AG04449 (cell line): ENCODE measurements around the gene DDX25.

ENCODE experiments used
- CTCF ChIA-PET: fragments of 350-600 bp; formaldehyde crosslinking; extraction: SDS; loops from one replicate; lab custom pipeline; 2021; ENCODE audit warnings: antibody characterized with exemption; lab: Yijun Ruan, JAX
- POLR2A ChIA-PET: fragments of 400-600, 350-600 bp; formaldehyde crosslinking; extraction: SDS; loops from one replicate; lab custom pipeline; 2020; ENCODE audit warnings: antibody characterized with exemption, inconsistent platforms; lab: Yijun Ruan, JAX
- DNase-seq: peaks from one replicate; pipeline ENCODE4 v3.0.0-alpha.2; 2010; ENCODE audit warnings: low read depth, low spot score
- H3K4me3 ChIP-seq: 2 replicates; pipeline ENCODE4 v1.5.1; 2011; ENCODE audit warnings: low read depth, mild to moderate bottlenecking, control low read depth, low read length
- TF ChIP-seq, protein P1 (sequence below): IDR thresholded peaks from one replicate; pipeline ENCODE4 v1.5.1; 2011; ENCODE audit warnings: mild to moderate bottlenecking, moderate library complexity, low read length, control low read depth, inconsistent platforms; ENCODE audit not compliant: insufficient read depth; ENCODE audit errors: missing control alignments

The DDX25 gene

DNA sequence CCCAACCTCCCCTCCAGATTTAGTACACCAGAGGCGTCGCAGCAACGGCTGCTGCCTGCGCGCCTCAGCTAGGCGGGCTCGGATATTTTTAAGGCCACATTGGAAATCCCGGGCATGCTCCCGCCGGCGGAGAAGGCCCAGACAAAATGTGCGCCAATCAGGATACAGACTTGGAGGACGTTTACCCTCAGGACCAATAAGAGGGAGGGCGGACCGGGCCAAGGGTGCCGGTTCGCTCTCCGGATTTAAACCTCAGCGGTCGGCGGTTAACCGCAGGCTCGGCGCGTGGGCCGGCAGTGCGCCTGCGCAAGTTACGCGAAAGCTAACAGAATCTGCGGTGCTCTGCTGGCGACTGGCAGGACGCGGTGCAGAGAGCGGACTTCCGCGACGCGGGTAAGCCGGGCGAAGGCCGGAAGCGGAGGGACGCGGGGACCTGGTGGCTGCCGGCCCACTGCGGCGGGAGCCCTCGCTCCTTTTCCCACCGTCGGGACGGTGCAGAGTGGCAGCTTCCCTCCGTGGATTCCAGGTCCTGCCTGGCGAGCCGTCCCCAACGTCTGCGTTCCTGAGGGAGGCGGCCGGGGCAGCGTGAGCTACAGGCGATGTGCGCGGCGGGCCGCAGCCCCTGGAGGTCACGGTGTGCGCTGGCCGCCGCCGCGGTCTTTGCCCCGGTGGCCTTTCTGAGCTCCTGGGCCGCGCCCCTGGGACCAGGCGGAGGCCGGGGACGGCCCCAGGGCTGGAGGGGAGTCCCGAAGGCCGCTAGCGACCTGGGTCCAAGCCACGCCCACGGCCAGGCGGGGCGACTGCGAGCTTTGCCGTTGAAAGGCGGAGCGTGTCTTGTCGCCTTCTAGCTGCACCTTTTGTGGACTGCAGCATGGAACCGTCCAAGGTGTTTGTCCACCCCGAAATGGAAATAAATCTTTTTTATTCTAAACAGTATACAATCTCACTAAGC lies 16.7 kb upstream of the DDX25 start, which contains the start of gene HYLS1:
Gene HYLS1 (plus strand): TSS at position 296 of the 952 bp plus-strand sequence. CDS start 11,701 bp downstream, outside the sequence.
- ChIA-PET POLR2A (interaction anchor here (1.2 to 1.5 kb wide), 4 partner anchors 9 to 295 kb away, joined by 3 to 7 read pairs (median 5); partner anchors contain the start of genes PUS3 and STT3A), CTCF (interaction anchor here (0.7 to 1.9 kb wide), 6 partner anchors 9 to 438 kb away, joined by 3 to 9 read pairs (median 5); partner anchors contain the start of gene PUS3)
- DNase-seq: peak; percentile 85
- TF ChIP-seq, protein P1, sequence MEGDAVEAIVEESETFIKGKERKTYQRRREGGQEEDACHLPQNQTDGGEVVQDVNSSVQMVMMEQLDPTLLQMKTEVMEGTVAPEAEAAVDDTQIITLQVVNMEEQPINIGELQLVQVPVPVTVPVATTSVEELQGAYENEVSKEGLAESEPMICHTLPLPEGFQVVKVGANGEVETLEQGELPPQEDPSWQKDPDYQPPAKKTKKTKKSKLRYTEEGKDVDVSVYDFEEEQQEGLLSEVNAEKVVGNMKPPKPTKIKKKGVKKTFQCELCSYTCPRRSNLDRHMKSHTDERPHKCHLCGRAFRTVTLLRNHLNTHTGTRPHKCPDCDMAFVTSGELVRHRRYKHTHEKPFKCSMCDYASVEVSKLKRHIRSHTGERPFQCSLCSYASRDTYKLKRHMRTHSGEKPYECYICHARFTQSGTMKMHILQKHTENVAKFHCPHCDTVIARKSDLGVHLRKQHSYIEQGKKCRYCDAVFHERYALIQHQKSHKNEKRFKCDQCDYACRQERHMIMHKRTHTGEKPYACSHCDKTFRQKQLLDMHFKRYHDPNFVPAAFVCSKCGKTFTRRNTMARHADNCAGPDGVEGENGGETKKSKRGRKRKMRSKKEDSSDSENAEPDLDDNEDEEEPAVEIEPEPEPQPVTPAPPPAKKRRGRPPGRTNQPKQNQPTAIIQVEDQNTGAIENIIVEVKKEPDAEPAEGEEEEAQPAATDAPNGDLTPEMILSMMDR: no peak
- peak within 1 kb of the TSS; percentile 92 for H3K4me3 ChIP-seq

DNA sequence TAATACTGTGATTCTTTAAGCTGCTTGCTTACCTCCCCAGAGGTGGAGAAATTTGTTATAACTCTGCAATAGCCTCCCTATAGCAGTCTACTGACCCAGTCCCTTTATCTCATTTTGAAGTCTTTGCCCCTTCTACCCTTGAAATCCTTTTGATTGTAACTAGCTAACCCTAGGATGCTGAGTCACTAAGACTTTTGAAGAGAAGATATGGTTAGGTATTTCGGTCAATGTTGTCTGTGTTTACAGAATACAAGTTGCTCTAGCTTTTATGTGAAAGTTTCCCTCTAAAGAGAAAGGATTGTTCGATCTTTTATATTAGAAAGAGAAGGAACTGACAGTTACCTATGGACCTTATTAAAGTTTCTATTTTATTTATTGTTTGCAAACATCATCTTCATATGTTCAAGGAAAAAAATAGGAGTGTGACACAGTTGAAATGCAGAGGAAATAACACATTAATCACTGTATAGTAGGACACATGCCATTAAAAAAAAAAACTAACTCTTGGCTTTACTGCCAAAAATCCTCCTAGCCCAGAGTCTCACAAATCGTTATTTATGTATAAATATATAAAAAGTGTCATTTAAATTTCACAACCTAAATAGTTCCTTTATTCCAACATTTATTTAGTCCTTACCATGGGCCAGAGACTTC lies 13.7 kb upstream of the DDX25 start:
- ChIA-PET CTCF (interaction anchor here (0.9 to 1.0 kb wide), 2 partner anchors 9 to 33 kb away, joined by 3 to 5 read pairs; no protein-coding TSS in a partner anchor), POLR2A (no interaction called here)
- no peak overlapping the region for H3K4me3 ChIP-seq
- no peak for DNase-seq
- TF ChIP-seq, protein P1: no peak

DNA sequence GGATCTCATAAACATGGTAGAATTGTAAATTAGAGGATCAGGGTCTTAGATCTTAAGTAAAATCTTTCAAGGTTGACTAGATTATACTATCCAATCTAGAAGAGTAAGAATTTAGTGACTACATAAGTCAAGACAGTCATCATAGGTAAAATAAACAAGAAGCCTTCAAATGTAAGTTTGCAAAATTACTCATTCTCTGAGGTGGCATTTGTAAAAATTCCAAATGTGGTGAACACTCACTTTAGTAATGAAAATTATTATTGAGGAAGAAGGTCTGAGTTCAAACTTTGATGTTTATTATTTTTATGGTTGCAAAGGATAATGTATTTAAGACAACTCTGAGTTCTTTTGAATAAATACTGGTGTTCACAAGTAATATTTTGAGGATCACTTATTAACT lies 12.2 kb upstream of the DDX25 start:
- ChIA-PET CTCF (no interaction called here), POLR2A (interaction anchor here (1.9 kb wide), 1 partner anchor 11 kb away, joined by 5 read pairs; the partner anchor contains the start of gene PUS3)
- TF ChIP-seq, protein P1: no peak
- DNase-seq: no peak
- no peak overlapping the region for H3K4me3 ChIP-seq

DNA sequence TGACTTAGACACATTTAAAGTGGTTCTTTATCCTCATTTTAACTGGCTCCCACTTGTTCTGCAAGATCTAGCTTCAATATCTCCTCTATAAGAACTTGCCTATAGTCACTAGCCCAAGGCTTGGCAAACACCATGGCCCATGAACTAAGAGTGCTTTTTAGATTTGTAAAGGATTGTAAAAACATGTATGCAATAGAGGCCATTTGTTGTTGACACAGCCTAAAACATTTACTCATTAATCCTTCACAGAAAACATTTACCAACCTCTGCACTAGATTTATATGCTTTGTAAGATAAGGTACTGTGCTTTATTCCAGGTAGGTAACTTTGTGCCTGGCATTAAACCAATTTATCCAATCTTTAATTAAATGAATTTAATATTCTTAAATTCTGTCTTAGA lies 11.3 kb upstream of the DDX25 start:
- TF ChIP-seq, protein P1: no peak
- DNase-seq: no peak
- CTCF ChIA-PET: interaction anchor here (0.6 kb wide), 1 partner anchor 1123 kb away, joined by 3 read pairs; no protein-coding TSS in a partner anchor
- POLR2A ChIA-PET: interaction anchor here (1.9 kb wide), 1 partner anchor 10 kb away, joined by 5 read pairs; the partner anchor contains the start of gene PUS3
- H3K4me3 ChIP-seq: no peak overlapping the region

DNA sequence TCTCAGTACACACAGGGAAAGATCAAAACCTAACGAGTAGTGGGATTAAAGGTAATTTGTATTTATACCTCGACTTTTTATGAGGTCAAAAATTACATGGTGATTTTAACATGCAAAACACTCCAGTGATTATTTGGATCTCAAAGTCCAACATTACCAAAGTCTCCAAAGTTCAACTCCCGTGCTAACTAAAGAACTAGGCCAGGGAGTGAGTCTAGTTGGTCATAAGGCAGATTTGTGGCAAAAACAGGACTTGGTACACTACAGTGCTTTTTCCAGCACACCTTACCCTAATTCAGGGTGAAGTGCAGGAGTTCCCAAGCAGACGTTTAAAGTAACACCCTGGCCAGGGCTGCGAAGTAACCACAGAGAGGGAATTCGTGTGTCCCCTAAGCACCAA lies 2.4 kb upstream of the DDX25 start:
- DNase-seq: no peak
- POLR2A ChIA-PET: no interaction called here
- H3K4me3 ChIP-seq: peak overlapping the region; percentile 6
- TF ChIP-seq, protein P1: no peak
- CTCF ChIA-PET: interaction anchor here (1.7 kb wide), 1 partner anchor 14 kb away, joined by 6 read pairs; no protein-coding TSS in a partner anchor
